GM23338 (cell line): ENCODE data around the gene CCN5. TPM values are rescaled to one million over a fixed set of nuclear protein-coding genes. Genes with fewer than 3 reads are reported as not detected.

ENCODE experiments used
- ATAC-seq: fragments of 200-7000 bp; cut with Tn5 transposase; 3 replicates; pipeline ENCODE4 v1.9.1; 2020
- DNase-seq: peaks from one replicate; pipeline ENCODE4 v3.0.0-alpha.2; 2015; ENCODE audit warnings: low spot score
- H2AFZ ChIP-seq: fragments of 200-600 bp; sonication (generic); 2 replicates; pipeline ENCODE4 v1.8.0; 2016; ENCODE audit warnings: antibody characterized with exemption, mild to moderate bottlenecking, moderate library complexity
- H3F3A ChIP-seq: fragments of 200-600 bp; sonication (generic); replicated peaks from 2 replicates; pipeline ENCODE4 v1.8.0; 2017; ENCODE audit warnings: antibody characterized with exemption, mixed run types, low read depth
- H3K27ac ChIP-seq: fragments of 200-600 bp; sonication (generic); 2 replicates; pipeline ENCODE4 v1.6.1; 2016; ENCODE audit warnings: low read depth
- H3K27me3 ChIP-seq: fragments of 200-600 bp; sonication (generic); 2 replicates; pipeline ENCODE4 v1.8.0; 2016; ENCODE audit warnings: mild to moderate bottlenecking, mixed run types, moderate library complexity; ENCODE audit not compliant: insufficient read depth
- H3K36me3 ChIP-seq: fragments of 200-600 bp; sonication (generic); 2 replicates; pipeline ENCODE4 v1.8.0; 2016; ENCODE audit warnings: mild to moderate bottlenecking; ENCODE audit not compliant: insufficient read depth
- H3K4me1 ChIP-seq: fragments of 200-600 bp; sonication (generic); 2 replicates; pipeline ENCODE4 v1.8.0; 2016; ENCODE audit warnings: mild to moderate bottlenecking, moderate library complexity; ENCODE audit not compliant: insufficient read depth
- H3K4me2 ChIP-seq: fragments of 200-600 bp; sonication (generic); 2 replicates; pipeline ENCODE4 v1.7.1; 2017; ENCODE audit warnings: mixed run types
- H3K4me3 ChIP-seq: fragments of 200-600 bp; sonication (generic); 2 replicates; pipeline ENCODE4 v1.6.1; 2016; ENCODE audit warnings: mixed run types
- H3K79me2 ChIP-seq: fragments of 200-600 bp; sonication (generic); replicated peaks from 2 replicates; pipeline ENCODE4 v1.8.0; 2017; ENCODE audit warnings: mild to moderate bottlenecking; ENCODE audit not compliant: insufficient read depth
- H3K9me2 ChIP-seq: fragments of 200-600 bp; sonication (generic); 2 replicates; pipeline ENCODE4 v1.8.0; 2017; ENCODE audit not compliant: insufficient read depth
- H4K20me1 ChIP-seq: fragments of 200-600 bp; sonication (generic); replicated peaks from 2 replicates; pipeline ENCODE4 v1.8.0; 2017; ENCODE audit warnings: mild to moderate bottlenecking; ENCODE audit not compliant: insufficient read depth
- H3K27ac Mint-ChIP-seq: 2 replicates; pipeline ENCODE4 v1.8.0; 2020; ENCODE audit warnings: inconsistent platforms, mild to moderate bottlenecking, moderate library complexity, mixed read lengths
- H3K27me3 Mint-ChIP-seq: 3 replicates; pipeline ENCODE4 v1.8.0; 2022; ENCODE audit warnings: low read depth, mild to moderate bottlenecking, moderate library complexity, mixed read lengths, inconsistent platforms; ENCODE audit not compliant: insufficient read depth, poor library complexity
- H3K36me3 Mint-ChIP-seq: 3 replicates; pipeline ENCODE4 v1.8.0; 2021; ENCODE audit warnings: low read depth, mild to moderate bottlenecking, inconsistent platforms, moderate library complexity, mixed read lengths
- H3K4me1 Mint-ChIP-seq: 3 replicates; pipeline ENCODE4 v1.8.0; 2020; ENCODE audit warnings: mild to moderate bottlenecking, inconsistent platforms, mixed read lengths
- H3K4me3 Mint-ChIP-seq: 3 replicates; pipeline ENCODE4 v1.8.0; 2021; ENCODE audit warnings: moderate library complexity, mild to moderate bottlenecking, inconsistent platforms, mixed read lengths
- H3K9me3 Mint-ChIP-seq: 3 replicates; pipeline ENCODE4 v1.8.0; 2020; ENCODE audit warnings: moderate library complexity, mild to moderate bottlenecking, inconsistent platforms, mixed read lengths
- CREB1 ChIP-seq: fragments of 250-450 bp; sonication (Bioruptor Pico); IDR thresholded peaks from 2 replicates; pipeline ENCODE4 v1.5.0; 2020; ENCODE audit warnings: low read depth, mild to moderate bottlenecking, moderate library complexity
- ETS1 ChIP-seq: IDR thresholded peaks from 2 replicates; pipeline ENCODE4 v1.6.1; 2016; ENCODE audit warnings: antibody characterized with exemption
- EZH2 ChIP-seq: fragments of 200-600 bp; sonication (generic); IDR thresholded peaks from one replicate; pipeline ENCODE4 v1.8.0; 2017; ENCODE audit warnings: antibody characterized with exemption, mild to moderate bottlenecking, low read depth; ENCODE audit not compliant: unreplicated experiment
- EZH2phosphoT487 ChIP-seq: fragments of 200-600 bp; sonication (generic); IDR thresholded peaks from one replicate; pipeline ENCODE4 v1.8.1; 2018; ENCODE audit warnings: antibody characterized with exemption; ENCODE audit not compliant: unreplicated experiment
- JUNB ChIP-seq: IDR thresholded peaks from one replicate; pipeline ENCODE4 v1.6.1; 2016; ENCODE audit warnings: antibody characterized with exemption; ENCODE audit not compliant: unreplicated experiment
- NANOG ChIP-seq: IDR thresholded peaks from 2 replicates; pipeline ENCODE4 v1.6.1; 2016; ENCODE audit warnings: antibody characterized with exemption, borderline replicate concordance
- POLR2AphosphoS5 ChIP-seq: IDR thresholded peaks from 2 replicates; pipeline ENCODE4 v1.6.1; 2016; ENCODE audit warnings: antibody characterized with exemption, low read depth
- STAT1 ChIP-seq: IDR thresholded peaks from one replicate; pipeline ENCODE4 v1.6.1; 2016; ENCODE audit warnings: antibody characterized with exemption; ENCODE audit not compliant: unreplicated experiment
- ZNF114 ChIP-seq: fragments of 250-450 bp; sonication (Bioruptor Pico); IDR thresholded peaks from 2 replicates; pipeline ENCODE4 v1.5.0; 2020; ENCODE audit warnings: mild to moderate bottlenecking, moderate library complexity
- ZNF331 ChIP-seq: fragments of 250-450 bp; sonication (Bioruptor Pico); IDR thresholded peaks from 2 replicates; pipeline ENCODE4 v1.5.0; 2020; ENCODE audit warnings: low read depth, mild to moderate bottlenecking, moderate library complexity
- ZNF462 ChIP-seq: fragments of 250-450 bp; sonication (Bioruptor Pico); IDR thresholded peaks from 2 replicates; pipeline ENCODE4 v1.5.0; 2020; ENCODE audit warnings: mild to moderate bottlenecking, moderate library complexity
- polyA plus RNA-seq: library from polyadenylated mRNA; unstranded; fragments of >200 nt; fragmentation: Nextera tagmentation; extraction: Ambion mirVana; gene quantifications from 2 replicates; pipeline ENCODE4 v1.2.1, GENCODE V29; 2016
- total RNA-seq: library from RNA; depleted of rRNA; stranded (reverse); fragments of >200 nt; shearing (Covaris generic); gene quantifications from 2 replicates; pipeline ENCODE4 v1.2.3, GENCODE V29; 2014
- TF ChIP-seq, protein P1 (sequence below): IDR thresholded peaks from one replicate; pipeline ENCODE4 v1.6.1; 2018; ENCODE audit warnings: antibody characterized with exemption; ENCODE audit not compliant: unreplicated experiment

The CCN5 gene
- total and polyA plus RNA-seq, 2 experiments from 2014 or later, result not detected

GRCh38 chr20:44684047-44684967 is 30.9 kb upstream of the CCN5 start (continued):
- no peak for TF ChIP-seq JUNB
- TF ChIP-seq EZH2phosphoT487, result no peak
- TF ChIP-seq EZH2, result no peak
- no peak for TF ChIP-seq ZNF331 (CRISPR knock-in tag)

DNA sequence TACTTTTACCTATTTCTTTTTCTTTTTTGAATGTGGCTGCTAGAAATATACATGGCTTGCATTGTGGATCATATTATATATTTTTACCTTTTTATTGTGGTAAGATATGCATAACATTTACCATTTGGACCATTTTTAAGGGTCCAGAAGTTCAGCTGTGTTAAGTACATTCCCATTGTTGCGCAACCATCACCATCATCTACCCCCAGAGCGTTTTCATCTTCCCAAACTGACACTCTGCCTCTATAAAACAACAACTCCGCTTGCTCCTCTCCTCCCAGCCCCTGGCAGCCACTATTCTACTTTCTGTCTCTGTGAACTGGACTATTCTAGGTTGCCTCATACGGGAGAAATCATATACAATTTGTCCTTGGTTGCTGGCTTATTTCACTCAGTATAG is 28.2 kb upstream of the CCN5 start:
- ATAC-seq, result no peak
- Histone ChIP-seq H3K27ac (no peak overlapping the region), H3F3A (no peaks in the 10 kb centered on the region), H3K4me3 (no peak overlapping the region), H3K79me2 (no peaks in the 10 kb centered on the region), H3K9me2 (no peaks in the 10 kb centered on the region), H4K20me1 (no peaks in the 10 kb centered on the region), H2AFZ (no peak overlapping the region), H3K36me3 (no peaks in the 10 kb centered on the region), H3K4me1 (peaks cover 6% of the 10 kb centered on the region; the same call in 1 of the 2 replicates), H3K4me2 (no peak overlapping the region), H3K27me3 (no peaks in the 10 kb centered on the region)
- Mint-ChIP-seq H3K4me1 (peaks cover 15% of the 10 kb centered on the region), H3K36me3 (no peaks in the 10 kb centered on the region), H3K4me3 (no peak overlapping the region), H3K9me3 (peaks cover 3% of the 10 kb centered on the region; the same call in 1 of the 3 replicates), H3K27ac (no peak overlapping the region), H3K27me3 (peaks cover 10% of the 10 kb centered on the region)
- DNase-seq, result no peak
- TF ChIP-seq CREB1 (CRISPR knock-in tag) (no peak), ZNF114 (CRISPR knock-in tag) (no peak), EZH2 (no peak), ETS1 (no peak), ZNF462 (CRISPR knock-in tag) (no peak), ZNF331 (CRISPR knock-in tag) (no peak), EZH2phosphoT487 (no peak), NANOG (no peak), JUNB (no peak), STAT1 (no peak), POLR2AphosphoS5 (no peak)
- TF ChIP-seq, protein P1, sequence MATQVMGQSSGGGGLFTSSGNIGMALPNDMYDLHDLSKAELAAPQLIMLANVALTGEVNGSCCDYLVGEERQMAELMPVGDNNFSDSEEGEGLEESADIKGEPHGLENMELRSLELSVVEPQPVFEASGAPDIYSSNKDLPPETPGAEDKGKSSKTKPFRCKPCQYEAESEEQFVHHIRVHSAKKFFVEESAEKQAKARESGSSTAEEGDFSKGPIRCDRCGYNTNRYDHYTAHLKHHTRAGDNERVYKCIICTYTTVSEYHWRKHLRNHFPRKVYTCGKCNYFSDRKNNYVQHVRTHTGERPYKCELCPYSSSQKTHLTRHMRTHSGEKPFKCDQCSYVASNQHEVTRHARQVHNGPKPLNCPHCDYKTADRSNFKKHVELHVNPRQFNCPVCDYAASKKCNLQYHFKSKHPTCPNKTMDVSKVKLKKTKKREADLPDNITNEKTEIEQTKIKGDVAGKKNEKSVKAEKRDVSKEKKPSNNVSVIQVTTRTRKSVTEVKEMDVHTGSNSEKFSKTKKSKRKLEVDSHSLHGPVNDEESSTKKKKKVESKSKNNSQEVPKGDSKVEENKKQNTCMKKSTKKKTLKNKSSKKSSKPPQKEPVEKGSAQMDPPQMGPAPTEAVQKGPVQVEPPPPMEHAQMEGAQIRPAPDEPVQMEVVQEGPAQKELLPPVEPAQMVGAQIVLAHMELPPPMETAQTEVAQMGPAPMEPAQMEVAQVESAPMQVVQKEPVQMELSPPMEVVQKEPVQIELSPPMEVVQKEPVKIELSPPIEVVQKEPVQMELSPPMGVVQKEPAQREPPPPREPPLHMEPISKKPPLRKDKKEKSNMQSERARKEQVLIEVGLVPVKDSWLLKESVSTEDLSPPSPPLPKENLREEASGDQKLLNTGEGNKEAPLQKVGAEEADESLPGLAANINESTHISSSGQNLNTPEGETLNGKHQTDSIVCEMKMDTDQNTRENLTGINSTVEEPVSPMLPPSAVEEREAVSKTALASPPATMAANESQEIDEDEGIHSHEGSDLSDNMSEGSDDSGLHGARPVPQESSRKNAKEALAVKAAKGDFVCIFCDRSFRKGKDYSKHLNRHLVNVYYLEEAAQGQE, result no peak
